Skeletal muscle tissue (tissue), 4 donors: ENCODE results near the gene DESI1. TPM values are rescaled to one million over a fixed set of nuclear protein-coding genes. Genes with fewer than 3 reads are reported as not detected.
A peak's percentile ranks its signal among the peaks of the same experiment; 100 is the strongest.
"Not testable (repeated sequence)": the region's sequence is repeated elsewhere in the genome, so short reads cannot be mapped to it uniquely, and the experiment has no call there.

Experiments
- H3K27ac ChIP-seq: one replicate; pipeline ENCODE4 v1.7.0; 2013; ENCODE audit warnings: mild to moderate bottlenecking, low read depth, low read length, inconsistent platforms
- H3K27me3 ChIP-seq, 3 donors: one replicate each; pipeline ENCODE4 v1.7.0; 2013; ENCODE audit warnings: low read length in 3 of 3; ENCODE audit not compliant: control insufficient read depth in 3 of 3, insufficient read depth in 3 of 3
- H3K36me3 ChIP-seq, 3 donors: one replicate each; pipeline ENCODE4 v1.7.0; 2013; ENCODE audit warnings: low read length in 3 of 3; ENCODE audit not compliant: control insufficient read depth in 3 of 3, insufficient read depth in 3 of 3
- H3K4me1 ChIP-seq, 3 donors: one replicate each; pipeline ENCODE4 v1.7.0; 2013; ENCODE audit warnings: low read length in 3 of 3, mild to moderate bottlenecking in 3 of 3; ENCODE audit not compliant: control insufficient read depth in 3 of 3, insufficient read depth in 3 of 3
- H3K4me3 ChIP-seq, 3 donors: one replicate each; pipeline ENCODE4 v1.7.0; 2013; ENCODE audit warnings: low read length in 3 of 3
- H3K9ac ChIP-seq, 3 donors: one replicate each; pipeline ENCODE4 v1.7.0; 2013; ENCODE audit warnings: low read length in 3 of 3, mild to moderate bottlenecking in 3 of 3, moderate library complexity in 2 of 3, low read depth in 1 of 3
- H3K9me3 ChIP-seq, 3 donors: one replicate each; pipeline ENCODE4 v1.7.0; 2013; ENCODE audit warnings: low read length in 3 of 3; ENCODE audit not compliant: control insufficient read depth in 3 of 3
- total RNA-seq: library from RNA; depleted of rRNA; stranded (reverse); fragments of >200 nt; gene quantifications from one replicate; pipeline ENCODE4 v1.2.3, GENCODE V29; 2014
- donor health status: Osteomylitis.

The DESI1 gene
- total RNA-seq, 1 donor from 2014 or later: 5.7 TPM

GRCh38 chr22:41595703-41596102 lies 25.1 kb downstream of the DESI1 start:
- Histone ChIP-seq H3K9ac (no peak overlapping the region), H3K4me1 (no peaks in the 10 kb centered on the region), H3K36me3 (peaks cover 5 to 7% (median 6%) of the 10 kb centered on the region in 3 donors), H3K27ac (no peak overlapping the region), H3K4me3 (no peak overlapping the region), H3K9me3 (no peaks in the 10 kb centered on the region), H3K27me3 (no peaks in the 10 kb centered on the region)

- H3K9me3 ChIP-seq, H3K4me3 ChIP-seq, H3K36me3 ChIP-seq, H3K9ac ChIP-seq, H3K27ac ChIP-seq, H3K27me3 ChIP-seq: not testable (repeated sequence)
- peaks cover 8 to 12% (median 10%) of the 10 kb centered on the region in 3 donors for H3K4me1 ChIP-seq
These were observed 27.4 kb downstream of the DESI1 start for GRCh38 chr22:41593336-41593960.

- H3K27me3 ChIP-seq: no peaks in the 10 kb centered on the region
- no peaks in the 10 kb centered on the region for H3K9me3 ChIP-seq
- peak within 1 kb of the TSS; percentile 40 for H3K27ac ChIP-seq
- peaks cover 0 to 2% (median 0%) of the 10 kb centered on the region in 3 donors for H3K36me3 ChIP-seq
- H3K4me3 ChIP-seq: peak within 1 kb of the TSS; percentile 90 to 93 (median 91)
- peaks cover 8 to 13% (median 10%) of the 10 kb centered on the region in 3 donors for H3K4me1 ChIP-seq
- peak within 1 kb of the TSS; percentile 76 to 91 (median 79) for H3K9ac ChIP-seq
These were observed 31.2 kb downstream of the DESI1 start, which contains the start of gene PMM1 for GRCh38 chr22:41589391-41590241. PMM1 (minus strand) TSS chr22:41589840; CDS start chr22:41589805, 35 bp downstream.

DNA sequence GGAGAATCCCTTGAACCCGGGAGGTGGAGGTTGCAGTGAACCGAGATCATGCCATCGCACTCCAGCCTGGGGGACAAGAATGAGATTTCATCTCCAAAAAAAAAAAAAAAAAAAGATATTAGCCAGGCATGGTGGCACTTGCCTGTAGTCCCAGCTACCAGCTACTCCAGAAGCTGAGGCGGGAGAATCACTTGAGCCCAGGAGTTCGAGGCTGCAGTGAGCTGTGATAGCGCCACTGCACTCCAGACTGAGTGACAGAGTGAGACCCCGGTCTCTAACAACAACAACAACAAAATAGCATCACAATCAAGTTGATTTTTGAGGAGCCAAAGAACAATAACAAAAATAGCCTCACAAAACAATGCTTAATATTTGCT lies 33.5 kb downstream of the DESI1 start:
- Histone ChIP-seq H3K27ac (no peak overlapping the region), H3K27me3 (no peaks in the 10 kb centered on the region), H3K4me1 (peaks cover 8 to 13% (median 10%) of the 10 kb centered on the region in 3 donors), H3K9ac (no peak overlapping the region), H3K9me3 (no peaks in the 10 kb centered on the region), H3K4me3 (no peak overlapping the region), H3K36me3 (peaks cover 10 to 11% (median 11%) of the 10 kb centered on the region in 3 donors)

DNA sequence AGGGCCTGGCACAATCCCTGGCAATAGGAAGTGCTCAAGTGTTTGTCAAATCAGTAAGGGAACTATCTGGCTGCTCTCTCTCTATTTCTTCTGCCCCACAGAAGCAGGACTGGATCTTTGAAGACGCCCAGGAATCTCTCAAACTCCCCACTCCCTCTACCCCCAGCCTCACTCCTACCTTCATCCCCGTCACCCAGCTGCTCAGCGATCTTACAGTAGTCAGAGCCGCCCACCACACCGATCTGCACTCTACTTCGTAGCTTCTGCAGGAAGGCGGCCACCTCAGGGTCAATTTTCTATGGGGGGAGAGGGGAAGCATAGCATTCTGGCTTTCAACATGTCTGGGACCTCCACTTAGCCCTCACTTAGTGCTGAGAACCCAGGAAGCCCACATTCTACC lies 34.9 kb downstream of the DESI1 start:
- no peak overlapping the region for H3K4me3 ChIP-seq
- no peaks in the 10 kb centered on the region for H3K27me3 ChIP-seq
- peaks cover 11 to 13% (median 12%) of the 10 kb centered on the region in 3 donors for H3K36me3 ChIP-seq
- H3K9me3 ChIP-seq: no peaks in the 10 kb centered on the region
- peaks cover 8 to 13% (median 10%) of the 10 kb centered on the region in 3 donors for H3K4me1 ChIP-seq
- no peak overlapping the region for H3K27ac ChIP-seq
- no peak overlapping the region for H3K9ac ChIP-seq

GRCh38 chr22:41584881-41585280 lies 36.0 kb downstream of the DESI1 start:
- H3K27me3 ChIP-seq: no peaks in the 10 kb centered on the region
- no peaks in the 10 kb centered on the region for H3K9me3 ChIP-seq
- H3K4me3 ChIP-seq: no peak overlapping the region
- peaks cover 11 to 18% (median 14%) of the 10 kb centered on the region in 3 donors for H3K36me3 ChIP-seq
- no peak overlapping the region for H3K27ac ChIP-seq
- peaks cover 8 to 13% (median 10%) of the 10 kb centered on the region in 3 donors for H3K4me1 ChIP-seq
- H3K9ac ChIP-seq: no peak overlapping the region

- no peak overlapping the region for H3K9ac ChIP-seq
These were observed 38.1 kb downstream of the DESI1 start for GRCh38 chr22:41582694-41583093.

DNA sequence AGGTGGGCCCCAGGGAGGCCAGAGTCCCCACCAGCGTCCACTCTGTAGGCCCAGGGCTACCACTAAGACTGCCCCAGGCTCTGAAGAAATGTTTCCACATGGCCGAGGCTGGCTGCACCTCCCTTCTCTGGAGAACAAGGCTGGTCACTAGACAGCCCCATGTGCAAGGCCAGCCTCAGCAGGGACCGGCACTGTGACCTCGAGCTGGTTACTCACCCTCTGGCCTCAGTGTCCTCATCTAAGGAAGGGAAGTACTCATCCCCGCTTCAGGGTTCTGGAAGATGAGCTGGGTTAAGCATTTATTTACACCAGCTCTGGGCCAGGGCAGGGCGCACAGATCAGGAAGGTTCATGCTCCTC lies 40.9 kb downstream of the DESI1 start:
- H3K4me1 ChIP-seq: no peaks in the 10 kb centered on the region
- H3K4me3 ChIP-seq: no peak overlapping the region
- H3K27ac ChIP-seq: no peak overlapping the region
- H3K9me3 ChIP-seq: no peaks in the 10 kb centered on the region
- H3K36me3 ChIP-seq: peaks cover 11 to 26% (median 18%) of the 10 kb centered on the region in 3 donors
- H3K27me3 ChIP-seq: no peaks in the 10 kb centered on the region
- H3K9ac ChIP-seq: no peak overlapping the region

More at GRCh38 chr22:41582694-41583093, 38.1 kb downstream of the DESI1 start:
- H3K36me3 ChIP-seq: peaks cover 11 to 26% (median 18%) of the 10 kb centered on the region in 3 donors
- no peak overlapping the region for H3K4me3 ChIP-seq
- H3K27ac ChIP-seq: no peak overlapping the region
- no peaks in the 10 kb centered on the region for H3K9me3 ChIP-seq
- no peaks in the 10 kb centered on the region for H3K4me1 ChIP-seq
- H3K27me3 ChIP-seq: no peaks in the 10 kb centered on the region

GRCh38 chr22:41579297-41579996 lies 41.4 kb downstream of the DESI1 start:
- no peak overlapping the region for H3K9ac ChIP-seq
- H3K4me3 ChIP-seq: no peak overlapping the region
- H3K36me3 ChIP-seq: peaks cover 11 to 26% (median 17%) of the 10 kb centered on the region in 3 donors
- no peaks in the 10 kb centered on the region for H3K9me3 ChIP-seq
- no peaks in the 10 kb centered on the region for H3K4me1 ChIP-seq
- no peak overlapping the region for H3K27ac ChIP-seq
- no peaks in the 10 kb centered on the region for H3K27me3 ChIP-seq
